ENCODE results near the gene SLC7A4. TPM values are rescaled to one million over a fixed set of nuclear protein-coding genes. Genes with fewer than 3 reads are reported as not detected.

The SLC7A4 gene
- total and polyA plus RNA-seq, 2 donors (not counting 1 experiment from before 2014, with no cell fraction given): not detected

GRCh38 chr22:20980938-20981722 lies 51.2 kb downstream of the SLC7A4 start:
- peaks cover 36% of the 10 kb centered on the region for H3K4me1 Mint-ChIP-seq
- TF ChIP-seq CTCF (IDR thresholded peaks at IDR 0.05): no peak
- no peak for TF ChIP-seq EZH2 (IDR thresholded peaks at IDR 0.05; ENCODE audit: borderline replicate concordance, insufficient read depth, low read depth, low read length, poor library complexity, severe bottlenecking)
- intact Hi-C loops (cut with micrococcal nuclease): loop anchor here (1.0 to 10.0 kb wide), 2 partner anchors 21 to 64 kb away; partner anchors contain the start of genes LRRC74B and THAP7

GRCh38 chr22:20980523-20980922 lies 51.8 kb downstream of the SLC7A4 start:
- Histone ChIP-seq H3K9ac (ENCODE audit: low read length) (no peak overlapping the region), H2AFZ (ENCODE audit: insufficient read depth, low read depth, low read length, poor library complexity, severe bottlenecking) (no peak overlapping the region), H3K4me3 (ENCODE audit: control extremely low read depth in 1 of 5, extremely low read depth in 1 of 5, insufficient read depth in 1 of 5, low read depth in 2 of 5, low read length in 4 of 5) (no peak overlapping the region), H3K79me2 (ENCODE audit: control insufficient read depth, insufficient read depth, low read length) (peaks cover 18% of the 10 kb centered on the region), H3K36me3 (replicated peaks in 1 of 2; ENCODE audit: control extremely low read depth in 1 of 2, control insufficient read depth in 1 of 2, extremely low read depth in 1 of 2, insufficient read depth in 2 of 2, low read length in 1 of 2) (no peaks in the 10 kb centered on the region), H3K4me2 (replicated peaks; ENCODE audit: low read depth, low read length, poor library complexity, severe bottlenecking) (peak overlapping the region; percentile 92), H3K4me1 (ENCODE audit: control insufficient read depth in 2 of 2, insufficient read depth in 2 of 2, low read length in 2 of 2) (peaks cover 24 to 34% of the 10 kb centered on the region in 2 donors), H3K27me3 (replicated peaks in 1 of 4; ENCODE audit: control extremely low read depth in 1 of 4, control insufficient read depth in 3 of 4, insufficient read depth in 4 of 4, low read length in 3 of 4) (peaks cover 0 to 3% (median 0%) of the 10 kb centered on the region in 4 experiments), H3K27ac (ENCODE audit: low read length in 2 of 2) (no peak overlapping the region), H3K9me3 (ENCODE audit: control extremely low read depth in 1 of 3, control insufficient read depth in 2 of 3, insufficient read depth in 1 of 3, low read length in 2 of 3) (peaks cover 0 to 22% (median 8%) of the 10 kb centered on the region in 3 donors), H4K20me1 (ENCODE audit: control insufficient read depth, insufficient read depth, low read length, poor library complexity, severe bottlenecking) (no peaks in the 10 kb centered on the region)
- H3K4me3 Mint-ChIP-seq: peak overlapping the region; percentile 37
- H3K27me3 Mint-ChIP-seq: peaks cover 3% of the 10 kb centered on the region
- 95% methylated on average over 4 of the region's 4 CpGs for WGBS (ENCODE audit: insufficient coverage)
- peaks cover 36% of the 10 kb centered on the region for H3K4me1 Mint-ChIP-seq
- intact Hi-C loops (cut with micrococcal nuclease): loop anchor here (10.0 kb wide), 1 partner anchor 64 kb away; the partner anchor contains the start of gene LRRC74B
- TF ChIP-seq CTCF (IDR thresholded peaks at IDR 0.05) (no peak), EZH2 (IDR thresholded peaks at IDR 0.05; ENCODE audit: borderline replicate concordance, insufficient read depth, low read depth, low read length, poor library complexity, severe bottlenecking) (no peak)
- ChIA-PET CTCF (interaction anchor here (1.6 to 2.1 kb wide), 2 partner anchors 16 to 23 kb away, joined by 3 to 14 read pairs; partner anchors contain the start of gene THAP7), POLR2A (no interaction called here)
- no peaks in the 10 kb centered on the region for H3K9me3 Mint-ChIP-seq (ENCODE audit: insufficient read depth)
- no peak for ATAC-seq (ENCODE audit: low read depth)
- H3K27ac Mint-ChIP-seq: peak overlapping the region; percentile 20
- no peak for DNase-seq

More at GRCh38 chr22:20980938-20981722, 51.2 kb downstream of the SLC7A4 start:
- ATAC-seq (ENCODE audit: low read depth): no peak
- Histone ChIP-seq H3K9ac (ENCODE audit: low read length) (peak overlapping the region; percentile 74), H2AFZ (ENCODE audit: insufficient read depth, low read depth, low read length, poor library complexity, severe bottlenecking) (peak overlapping the region; percentile 78), H3K27ac (ENCODE audit: low read length in 2 of 2) (peak overlapping the region; percentile 75 to 79), H3K27me3 (replicated peaks in 1 of 4; ENCODE audit: control extremely low read depth in 1 of 4, control insufficient read depth in 3 of 4, insufficient read depth in 4 of 4, low read length in 3 of 4) (peaks cover 0 to 3% (median 0%) of the 10 kb centered on the region in 4 experiments), H3K79me2 (ENCODE audit: control insufficient read depth, insufficient read depth, low read length) (peaks cover 18% of the 10 kb centered on the region), H3K4me3 (ENCODE audit: control extremely low read depth in 1 of 5, extremely low read depth in 1 of 5, insufficient read depth in 1 of 5, low read depth in 2 of 5, low read length in 4 of 5) (peak overlapping the region; percentile 53 to 85 (median 77)), H3K4me2 (replicated peaks; ENCODE audit: low read depth, low read length, poor library complexity, severe bottlenecking) (peak overlapping the region; percentile 92), H4K20me1 (ENCODE audit: control insufficient read depth, insufficient read depth, low read length, poor library complexity, severe bottlenecking) (no peaks in the 10 kb centered on the region), H3K36me3 (replicated peaks in 1 of 2; ENCODE audit: control extremely low read depth in 1 of 2, control insufficient read depth in 1 of 2, extremely low read depth in 1 of 2, insufficient read depth in 2 of 2, low read length in 1 of 2) (no peaks in the 10 kb centered on the region), H3K4me1 (ENCODE audit: control insufficient read depth in 2 of 2, insufficient read depth in 2 of 2, low read length in 2 of 2) (peaks cover 24 to 34% of the 10 kb centered on the region in 2 donors), H3K9me3 (ENCODE audit: control extremely low read depth in 1 of 3, control insufficient read depth in 2 of 3, insufficient read depth in 1 of 3, low read length in 2 of 3) (peaks cover 0 to 22% (median 8%) of the 10 kb centered on the region in 3 donors)
- POLR2A ChIA-PET: no interaction called here
- H3K9me3 Mint-ChIP-seq (ENCODE audit: insufficient read depth): no peaks in the 10 kb centered on the region
- H3K4me3 Mint-ChIP-seq: peak overlapping the region; percentile 95
- H3K27ac Mint-ChIP-seq: peak overlapping the region; percentile 89
- 69% methylated on average over 5 of the region's 10 CpGs for WGBS (ENCODE audit: insufficient coverage)
- peaks cover 3% of the 10 kb centered on the region for H3K27me3 Mint-ChIP-seq
- no peak for DNase-seq
- CTCF ChIA-PET: interaction anchor here (1.1 to 2.1 kb wide), 4 partner anchors 13 to 22 kb away, joined by 3 to 14 read pairs (median 6); partner anchors contain the start of gene THAP7

Measured in B cell (primary cell).